Left hindlimb (tissue), 1 donor: ENCODE data around the gene MARVELD1.
"Not testable (repeated sequence)": the region's sequence is repeated elsewhere in the genome, so short reads cannot be mapped to it uniquely, and the experiment has no call there.

Experiments
- DNase-seq: peaks from one replicate; pipeline ENCODE4 v3.0.0-alpha.2; 2018

Gene MARVELD1

GRCh38 chr10:97698072-97698655 lies 15.4 kb upstream of the MARVELD1 start:
- not testable (repeated sequence) for DNase-seq

- peak; percentile 55 for DNase-seq
Measured at GRCh38 chr10:97701438-97702069, 12.0 kb upstream of the MARVELD1 start.

- DNase-seq, result no peak
Measured at GRCh38 chr10:97703398-97704067, 10.0 kb upstream of the MARVELD1 start.

- no peak for DNase-seq
Measured at GRCh38 chr10:97704341-97704740, 9.2 kb upstream of the MARVELD1 start.

- no peak for DNase-seq
Measured at GRCh38 chr10:97705006-97705670, 8.4 kb upstream of the MARVELD1 start.

GRCh38 chr10:97707134-97707861 lies 6.2 kb upstream of the MARVELD1 start:
- DNase-seq, result no peak

- no peak for DNase-seq
Measured at GRCh38 chr10:97708167-97708566, 5.4 kb upstream of the MARVELD1 start.

GRCh38 chr10:97708976-97709946 lies 4.3 kb upstream of the MARVELD1 start:
- peak; percentile 88 for DNase-seq

GRCh38 chr10:97711640-97712572 lies 1.6 kb upstream of the MARVELD1 start:
- DNase-seq, result no peak

- DNase-seq, result peak; percentile 81
Measured at GRCh38 chr10:97713826-97714400, 383 bp downstream of the MARVELD1 start.

GRCh38 chr10:97714401-97715258 lies 1.1 kb downstream of the MARVELD1 start:
- DNase-seq, result peak; percentile 92

- no peak for DNase-seq
Measured at GRCh38 chr10:97715259-97715874, 1.8 kb downstream of the MARVELD1 start.

- DNase-seq, result no peak
Measured at GRCh38 chr10:97717627-97718026, 4.1 kb downstream of the MARVELD1 start.

GRCh38 chr10:97718178-97718577 lies 4.6 kb downstream of the MARVELD1 start:
- no peak for DNase-seq

GRCh38 chr10:97718659-97719142 lies 5.2 kb downstream of the MARVELD1 start:
- DNase-seq, result no peak

- DNase-seq, result no peak
Measured at GRCh38 chr10:97719602-97720001, 6.1 kb downstream of the MARVELD1 start.

- DNase-seq, result no peak
Measured at GRCh38 chr10:97721871-97722780, 8.6 kb downstream of the MARVELD1 start.
